ENCODE results near the gene EEF1AKMT3.

Gene EEF1AKMT3

GRCh38 chr12:57821474-57822214, 49.2 kb downstream of the EEF1AKMT3 start:
- no peak for DNase-seq

- no peak for DNase-seq
Observed at GRCh38 chr12:57822392-57823130, 50.1 kb downstream of the EEF1AKMT3 start.

- no peak for DNase-seq
Observed at GRCh38 chr12:57823131-57823907, 50.9 kb downstream of the EEF1AKMT3 start.

- no peak for DNase-seq
Observed at GRCh38 chr12:57823908-57824640, 51.7 kb downstream of the EEF1AKMT3 start.

- DNase-seq = no peak
Observed at GRCh38 chr12:57825451-57825850, 53.0 kb downstream of the EEF1AKMT3 start.

- DNase-seq = no peak
Observed at GRCh38 chr12:57826400-57826799, 54.0 kb downstream of the EEF1AKMT3 start.

GRCh38 chr12:57826966-57827365, 54.6 kb downstream of the EEF1AKMT3 start:
- DNase-seq = no peak

- no peak for DNase-seq
Observed at GRCh38 chr12:57829025-57829777, 56.8 kb downstream of the EEF1AKMT3 start.

GRCh38 chr12:57830393-57830792, 58.0 kb downstream of the EEF1AKMT3 start:
- no peak for DNase-seq
